NOMO-1 (cell line): ENCODE data around the gene INVS.
A peak's percentile ranks its signal among the peaks of the same experiment; 100 is the strongest.
"Not testable (repeated sequence)": the region's sequence is repeated elsewhere in the genome, so short reads cannot be mapped to it uniquely, and the experiment has no call there.

ENCODE experiments used
- DNase-seq, 2 experiments: peaks; one replicate each; lab custom pipeline; 2025; ENCODE audit not compliant: unreplicated experiment in 2 of 2; lab: John Stamatoyannopoulos, UW

The INVS gene

GRCh38 chr9:100191264-100191663 is 92.2 kb downstream of the INVS start:
- DNase-seq: no peak

- no peak for DNase-seq
These were observed 94.0 kb downstream of the INVS start for GRCh38 chr9:100193078-100193477.

- no peak for DNase-seq
These were observed 97.2 kb downstream of the INVS start for GRCh38 chr9:100196215-100196614.

DNA sequence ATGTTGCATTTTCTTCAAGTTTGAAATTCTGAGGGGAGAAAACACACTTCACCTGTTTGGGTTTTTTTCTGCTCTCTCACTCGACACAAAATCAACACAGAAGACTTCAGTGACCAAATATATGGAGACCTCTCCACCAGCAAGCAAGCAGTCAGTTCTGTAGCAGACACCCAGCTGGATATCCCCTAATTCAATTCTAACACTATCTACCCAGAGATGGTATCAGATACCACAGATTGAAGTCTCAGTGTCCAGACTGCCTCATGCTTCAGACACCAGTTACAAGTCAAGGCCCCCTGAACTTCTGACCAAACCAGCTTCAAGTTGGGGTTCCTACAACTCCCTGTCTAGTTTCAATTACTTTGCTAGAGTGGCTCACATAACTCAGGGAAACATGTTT is 97.8 kb downstream of the INVS start:
- no peak for DNase-seq

DNA sequence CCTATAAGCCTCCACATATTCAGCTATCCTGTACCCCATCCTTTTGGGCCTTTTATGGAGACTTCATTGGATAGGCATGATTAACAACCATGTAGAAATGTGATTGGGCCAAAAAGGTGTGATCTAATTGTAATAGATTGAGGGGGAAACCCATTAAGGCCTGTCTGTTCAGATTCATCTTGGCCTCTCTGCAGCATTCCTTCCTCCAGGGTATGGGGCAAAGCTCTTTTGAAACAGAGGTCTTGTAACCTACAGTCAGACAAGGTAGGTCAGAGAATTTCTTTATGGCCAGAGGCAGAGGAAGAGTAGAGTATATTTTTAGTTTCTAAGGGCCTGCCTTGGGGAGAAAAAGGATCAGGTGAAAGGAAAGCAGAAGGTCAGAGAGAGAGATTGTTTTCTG is 98.5 kb downstream of the INVS start:
- DNase-seq: no peak

GRCh38 chr9:100202806-100203205 is 103.8 kb downstream of the INVS start:
- no peak for DNase-seq

DNA sequence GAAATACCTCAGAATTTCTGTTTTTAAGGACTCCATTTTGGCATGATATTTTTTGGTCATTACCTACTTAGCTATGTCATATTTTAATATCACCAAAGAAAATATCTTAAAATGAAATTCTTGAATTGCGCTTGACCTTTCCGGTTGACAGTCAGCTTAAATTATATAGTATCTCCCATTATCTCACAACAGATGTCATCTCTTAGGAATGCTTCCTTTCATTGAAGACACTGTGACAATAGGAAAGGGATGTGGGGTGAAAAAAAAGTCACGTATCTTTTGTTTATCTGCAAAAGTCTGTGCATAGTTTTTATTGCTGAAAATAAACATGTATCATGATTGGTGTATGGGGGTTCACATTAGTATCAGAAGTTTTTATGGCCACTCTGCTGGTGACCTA is 105.8 kb downstream of the INVS start:
- DNase-seq: no peak

DNA sequence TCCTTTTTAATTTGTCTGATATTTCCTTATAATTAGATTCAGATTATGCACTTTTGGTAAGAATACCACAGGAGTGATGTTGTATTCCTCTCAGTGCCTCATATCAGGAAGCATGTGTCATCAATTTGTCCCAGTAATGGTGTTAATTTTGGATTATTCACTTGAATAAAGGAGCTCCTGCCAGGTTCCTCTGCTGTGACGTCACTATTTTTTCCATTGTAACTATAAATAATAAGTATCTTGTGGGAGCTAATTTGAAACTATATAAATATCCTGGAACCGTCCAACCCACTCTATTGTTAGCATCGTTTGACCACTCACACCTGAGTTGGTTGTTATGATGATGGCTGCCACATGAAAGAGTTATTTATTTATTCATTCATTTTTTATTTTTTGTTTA is 107.9 kb downstream of the INVS start:
- DNase-seq: no peak

DNA sequence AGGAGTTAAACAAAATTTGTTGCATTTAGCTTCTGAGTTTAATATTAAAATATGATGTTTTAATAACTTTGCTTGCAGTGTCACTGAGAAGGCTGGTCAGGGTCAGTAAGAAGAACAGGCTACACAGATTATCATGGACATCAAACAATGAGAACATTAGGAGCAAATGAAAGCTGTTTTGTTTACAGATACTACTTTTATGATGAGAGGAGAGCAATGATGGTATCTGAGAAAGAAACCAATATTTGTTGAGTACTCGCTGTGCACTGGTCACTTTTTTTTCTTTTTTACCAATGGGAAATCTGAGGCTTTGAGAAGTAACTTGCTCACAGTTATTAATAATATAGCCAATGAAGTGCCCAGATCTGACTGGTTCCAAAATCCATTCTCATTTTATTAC is 109.6 kb downstream of the INVS start:
- DNase-seq: no peak

DNA sequence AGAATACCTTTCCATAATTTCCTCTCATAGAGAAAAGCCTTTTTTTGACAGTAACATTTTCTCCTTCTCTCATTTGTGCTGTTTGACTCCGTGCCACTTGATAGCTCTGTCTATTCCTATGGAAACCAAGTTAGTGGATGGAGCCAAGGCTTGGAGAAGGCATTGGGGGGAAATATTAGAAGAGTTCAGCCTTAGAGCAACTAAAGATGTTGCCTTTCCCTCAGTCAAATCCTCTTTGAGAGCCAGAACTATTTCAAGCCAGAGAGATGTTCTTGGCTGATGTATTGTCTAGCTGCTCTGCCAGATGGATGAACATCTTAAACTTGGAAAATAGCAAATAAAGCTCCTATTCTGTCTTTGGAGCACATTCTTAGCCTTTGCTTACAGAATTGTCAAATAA is 112.4 kb downstream of the INVS start:
- no peak for DNase-seq

- DNase-seq: no peak
These were observed 114.9 kb downstream of the INVS start for GRCh38 chr9:100213730-100214477.

DNA sequence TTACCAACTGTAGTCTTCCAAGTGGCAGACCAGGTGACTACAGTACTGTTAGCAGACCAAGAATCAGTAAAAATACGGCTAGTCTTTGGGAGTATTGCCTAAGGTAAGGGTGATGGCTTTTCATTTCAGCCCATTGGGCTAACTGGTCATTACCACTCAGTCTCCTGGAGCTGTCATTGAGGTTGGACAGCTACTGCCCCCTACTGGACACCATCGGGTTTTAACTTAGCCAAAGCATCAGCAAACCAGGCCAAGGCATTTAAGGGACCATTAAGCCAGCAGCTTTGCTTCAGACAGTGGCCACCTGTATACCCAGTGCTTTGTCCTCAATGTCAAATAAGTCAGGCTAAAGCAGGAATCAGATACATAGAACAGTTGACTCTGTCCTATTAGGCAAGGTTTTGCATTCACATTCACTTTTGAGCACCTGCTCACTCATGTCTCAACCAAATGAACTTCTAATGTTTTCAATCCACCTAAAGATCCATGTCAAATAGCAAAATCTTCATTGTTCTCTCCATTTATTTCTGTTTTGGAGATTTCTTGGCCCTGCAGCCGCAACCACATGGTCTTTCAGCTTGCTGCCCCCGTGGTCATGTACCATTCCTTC is 117.2 kb downstream of the INVS start:
- DNase-seq: peak in 1 of 2 experiments; percentile 35

GRCh38 chr9:100217536-100217935 is 118.5 kb downstream of the INVS start:
- no peak for DNase-seq

DNA sequence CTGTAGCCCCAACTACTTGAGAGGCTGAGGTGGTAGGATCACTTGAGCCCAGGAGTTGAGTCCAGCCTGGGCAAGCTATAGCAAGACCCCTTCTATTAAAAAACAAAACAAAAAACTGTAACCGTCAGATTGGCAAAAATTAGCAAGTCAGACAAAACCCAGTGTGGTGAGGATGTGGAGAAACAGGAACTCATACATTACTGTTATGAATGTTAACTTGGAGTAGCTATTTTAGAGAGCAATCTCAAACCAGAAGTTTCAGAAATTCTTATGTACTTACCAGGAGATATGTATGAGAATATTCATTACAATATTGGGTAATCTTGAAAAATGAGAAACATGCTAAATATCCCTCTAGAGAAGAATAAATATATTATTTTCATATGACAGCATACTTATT is 120.3 kb downstream of the INVS start:
- DNase-seq: peak in 1 of 2 experiments; percentile 24

GRCh38 chr9:100220936-100221335 is 121.9 kb downstream of the INVS start:
- DNase-seq: no peak

- DNase-seq: no peak
These were observed 122.5 kb downstream of the INVS start for GRCh38 chr9:100221538-100221937.

DNA sequence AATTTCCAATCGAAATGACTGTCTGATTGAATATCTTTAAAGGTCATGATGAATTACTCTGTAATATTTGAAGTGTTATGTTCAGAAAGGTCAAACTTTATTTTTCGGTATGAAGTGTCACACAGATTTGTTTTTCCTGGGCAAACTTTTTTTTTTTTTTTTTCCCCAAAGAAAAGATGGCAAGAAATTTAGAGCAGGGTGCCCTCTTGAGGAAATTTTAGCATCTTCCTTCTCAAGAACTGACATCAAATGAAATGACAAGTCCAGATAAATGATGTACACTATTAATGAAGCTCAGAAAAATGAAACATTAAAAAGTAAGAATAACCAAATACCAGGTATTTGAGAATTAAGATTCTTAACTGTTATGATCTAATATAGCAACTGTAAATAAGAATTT is 123.6 kb downstream of the INVS start:
- DNase-seq: no peak

- DNase-seq: no peak
These were observed 128.6 kb downstream of the INVS start for GRCh38 chr9:100227636-100228035.

- DNase-seq: no peak
These were observed 129.4 kb downstream of the INVS start for GRCh38 chr9:100228352-100228869.

DNA sequence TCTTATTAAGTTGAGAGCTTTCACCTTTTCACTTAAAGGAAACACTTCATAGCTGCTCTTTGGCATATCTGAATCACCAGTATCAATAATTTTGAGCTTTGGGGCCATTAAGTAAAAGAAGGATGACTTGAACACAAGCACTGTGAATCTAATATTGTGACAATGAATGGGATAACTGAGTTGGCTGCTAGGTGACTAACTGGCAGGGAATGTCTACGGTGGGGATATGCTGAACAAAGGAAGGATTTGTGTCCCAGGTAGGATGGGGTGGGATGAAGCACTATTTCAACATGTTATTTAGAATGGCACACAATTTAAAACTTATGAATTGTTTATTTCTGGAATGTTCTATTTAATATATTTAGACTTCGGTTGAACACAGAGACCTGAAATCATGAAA is 130.1 kb downstream of the INVS start:
- DNase-seq: no peak

GRCh38 chr9:100229561-100229960 is 130.5 kb downstream of the INVS start:
- no peak for DNase-seq

DNA sequence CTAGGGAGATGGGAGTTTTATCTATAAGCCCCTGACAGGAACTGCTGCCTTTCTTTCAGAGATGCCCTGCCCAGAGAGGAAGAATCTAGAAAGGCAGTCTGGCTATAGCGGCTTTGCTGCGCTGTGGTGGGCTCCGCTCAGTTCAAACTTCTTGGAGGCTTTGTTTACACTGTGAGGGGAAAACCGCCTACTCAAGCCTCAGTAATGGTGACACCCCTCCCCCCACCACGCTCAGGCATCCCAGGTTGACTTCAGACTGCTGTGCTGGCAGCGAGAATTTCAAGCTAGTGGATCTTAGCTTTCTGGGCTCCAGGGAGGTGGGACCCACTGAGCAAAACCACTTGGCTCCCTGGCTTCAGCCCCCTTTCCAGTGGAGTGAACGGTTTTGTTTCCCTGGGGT is 137.9 kb downstream of the INVS start:
- not testable (repeated sequence) for DNase-seq
